Neural cell (in vitro differentiated cells): Measurements from ENCODE around the gene PCP4L1.

ENCODE experiments used
- CTCF ChIP-seq: fragments of 450-650 bp; IDR thresholded peaks from 2 replicates; pipeline ENCODE4 v1.5.1; 2014; ENCODE audit warnings: antibody characterized with exemption, mild to moderate bottlenecking, moderate library complexity; ENCODE audit not compliant: poor library complexity, severe bottlenecking
- EZH2 ChIP-seq: fragments of 200-600, 300-800 bp; shearing (Covaris generic), sonication (generic); IDR thresholded peaks from 2 replicates; pipeline ENCODE4 v1.6.1; 2014; ENCODE audit warnings: antibody characterized with exemption, low read length, borderline replicate concordance, mild to moderate bottlenecking; ENCODE audit not compliant: insufficient read depth, poor library complexity, severe bottlenecking

- no peak for TF ChIP-seq CTCF
- TF ChIP-seq EZH2: no peak
These were observed 49.5 kb downstream of the PCP4L1 start for GRCh38 chr1:161307892-161308638.
